Mesendoderm (in vitro differentiated cells): ENCODE measurements around the gene NRP2.
A peak's percentile ranks its signal among the peaks of the same experiment; 100 is the strongest.

Experiments
- DNase-seq: peaks from one replicate; pipeline ENCODE4 v3.0.0; 2013
- H2AK5ac ChIP-seq: 2 replicates; pipeline ENCODE4 v1.6.1; 2013; ENCODE audit warnings: low read length, inconsistent platforms
- H2BK120ac ChIP-seq: 2 replicates; pipeline ENCODE4 v1.6.1; 2013; ENCODE audit warnings: low read depth, mild to moderate bottlenecking, low read length, moderate library complexity, mixed read lengths
- H2BK15ac ChIP-seq: replicated peaks from 2 replicates; pipeline ENCODE4 v1.6.1; 2013; ENCODE audit warnings: low read depth, mild to moderate bottlenecking, moderate library complexity
- H2BK5ac ChIP-seq: 2 replicates; pipeline ENCODE4 v1.6.1; 2013; ENCODE audit warnings: low read length, inconsistent platforms
- H3K18ac ChIP-seq: 2 replicates; pipeline ENCODE4 v1.6.1; 2013; ENCODE audit warnings: mild to moderate bottlenecking, low read length, mixed read lengths
- H3K23ac ChIP-seq: one replicate; pipeline ENCODE4 v1.6.1; 2013; ENCODE audit warnings: low read length
- H3K27ac ChIP-seq: 2 replicates; pipeline ENCODE4 v1.5.1; 2013; ENCODE audit warnings: low read depth, mild to moderate bottlenecking, inconsistent platforms, low read length, moderate library complexity
- H3K27me3 ChIP-seq: 2 replicates; pipeline ENCODE4 v1.6.1; 2013; ENCODE audit warnings: low read length, control low read depth, mild to moderate bottlenecking, inconsistent platforms; ENCODE audit not compliant: insufficient read depth, poor library complexity
- H3K36me3 ChIP-seq: 2 replicates; pipeline ENCODE4 v1.6.1; 2013; ENCODE audit warnings: low read length, inconsistent platforms; ENCODE audit not compliant: control insufficient read depth, insufficient read depth
- H3K4ac ChIP-seq: one replicate; pipeline ENCODE4 v1.6.1; 2013; ENCODE audit warnings: low read depth, mild to moderate bottlenecking, low read length, moderate library complexity
- H3K4me1 ChIP-seq: 2 replicates; pipeline ENCODE4 v1.6.1; 2013; ENCODE audit warnings: low read depth, low read length, inconsistent platforms; ENCODE audit not compliant: control insufficient read depth
- H3K4me2 ChIP-seq: 2 replicates; pipeline ENCODE4 v1.6.1; 2013; ENCODE audit warnings: low read length
- H3K4me3 ChIP-seq: 2 replicates; pipeline ENCODE4 v1.5.1; 2013; ENCODE audit warnings: mild to moderate bottlenecking, low read length
- H3K56ac ChIP-seq: one replicate; pipeline ENCODE4 v1.6.1; 2013; ENCODE audit warnings: low read length
- H3K79me1 ChIP-seq: 2 replicates; pipeline ENCODE4 v1.6.1; 2013; ENCODE audit warnings: low read length, inconsistent platforms
- H3K79me2 ChIP-seq: 2 replicates; pipeline ENCODE4 v1.6.1; 2013; ENCODE audit warnings: mild to moderate bottlenecking, low read length; ENCODE audit not compliant: control insufficient read depth, insufficient read depth
- H3K9ac ChIP-seq: 2 replicates; pipeline ENCODE4 v1.6.1; 2013; ENCODE audit warnings: low read length, inconsistent platforms
- H4K5ac ChIP-seq: one replicate; pipeline ENCODE4 v1.6.1; 2013; ENCODE audit warnings: low read length
- H4K8ac ChIP-seq: one replicate; pipeline ENCODE4 v1.6.1; 2013; ENCODE audit warnings: low read depth, mild to moderate bottlenecking, control low read depth, low read length, moderate library complexity
- WGBS: extraction: QIAGEN DNeasy Blood & Tissue Kit; methylation state at CpG from one replicate; pipeline ENCODE4 v1.1.7; 2013; ENCODE audit warnings: low lambda C conversion rate, missing lambda C conversion rate; ENCODE audit not compliant: insufficient coverage; ENCODE audit errors: extremely low coverage; 5-methylcytosine and 5-hydroxymethylcytosine counted together

Gene NRP2

DNA sequence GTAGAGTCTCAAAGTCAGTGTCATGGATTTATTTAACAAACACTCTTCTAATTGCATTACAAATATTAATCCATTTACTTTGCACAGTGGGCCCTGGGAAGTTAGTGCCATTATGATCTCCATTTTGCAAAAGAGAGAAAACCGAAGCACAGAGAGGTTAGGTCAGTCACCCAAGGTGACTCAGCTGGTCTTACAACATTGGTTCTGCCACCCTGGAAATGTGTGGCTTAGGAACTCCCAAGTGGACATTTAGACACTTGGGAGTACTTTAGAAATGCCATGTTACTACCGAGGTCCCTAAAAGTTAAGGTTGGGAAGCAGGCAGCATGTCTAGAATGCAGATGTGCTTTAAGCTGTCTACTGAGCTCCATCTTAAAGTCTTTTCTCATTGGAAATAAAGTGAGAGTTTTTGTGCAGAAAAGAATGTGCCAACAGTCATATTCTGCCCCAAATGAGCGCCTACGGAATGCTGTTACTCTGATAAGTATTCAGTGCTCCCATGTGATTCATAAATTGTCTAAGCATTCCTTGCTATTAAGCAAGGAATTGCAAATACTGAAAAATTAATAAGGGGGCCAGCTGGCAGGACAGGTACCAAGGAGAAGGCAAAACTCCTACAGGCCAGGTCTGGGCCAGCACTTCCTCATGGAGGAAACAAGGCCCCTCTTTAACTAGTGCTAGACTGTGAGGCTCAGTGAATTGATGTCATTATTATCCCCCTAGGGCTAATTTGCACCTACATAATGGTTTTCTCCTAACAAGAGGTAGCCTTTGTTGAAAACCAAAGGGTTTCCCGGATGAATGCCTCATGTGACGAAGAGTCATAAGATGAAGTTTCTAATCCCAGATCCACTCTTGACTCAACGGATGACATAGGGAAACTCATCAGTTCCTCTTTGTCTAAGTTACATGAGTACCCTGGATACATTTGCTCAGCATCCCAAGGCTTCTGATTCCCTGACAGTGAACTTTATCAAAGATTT is 16.3 kb downstream of the NRP2 start:
- Histone ChIP-seq H2AK5ac (peak overlapping the region; percentile 88), H2BK120ac (peak overlapping the region; percentile 76), H4K8ac (no peak overlapping the region), H3K4ac (peak overlapping the region; percentile 83), H4K5ac (peak overlapping the region; percentile 82), H3K56ac (peak overlapping the region; percentile 75), H3K27me3 (no peaks in the 10 kb centered on the region), H3K4me1 (peaks cover 48% of the 10 kb centered on the region), H3K79me1 (peaks cover 3% of the 10 kb centered on the region), H2BK5ac (peak overlapping the region; percentile 26), H2BK15ac (peak overlapping the region; percentile 87), H3K23ac (no peak overlapping the region), H3K9ac (peak overlapping the region; percentile 11), H3K27ac (peak overlapping the region; percentile 81), H3K36me3 (no peaks in the 10 kb centered on the region), H3K4me2 (no peak overlapping the region), H3K79me2 (peaks cover 1% of the 10 kb centered on the region), H3K18ac (peak overlapping the region; percentile 55), H3K4me3 (no peak overlapping the region)
- WGBS, result no CpG with 5 or more reads among the region's 7 CpGs
- peak; percentile 87 for DNase-seq

DNA sequence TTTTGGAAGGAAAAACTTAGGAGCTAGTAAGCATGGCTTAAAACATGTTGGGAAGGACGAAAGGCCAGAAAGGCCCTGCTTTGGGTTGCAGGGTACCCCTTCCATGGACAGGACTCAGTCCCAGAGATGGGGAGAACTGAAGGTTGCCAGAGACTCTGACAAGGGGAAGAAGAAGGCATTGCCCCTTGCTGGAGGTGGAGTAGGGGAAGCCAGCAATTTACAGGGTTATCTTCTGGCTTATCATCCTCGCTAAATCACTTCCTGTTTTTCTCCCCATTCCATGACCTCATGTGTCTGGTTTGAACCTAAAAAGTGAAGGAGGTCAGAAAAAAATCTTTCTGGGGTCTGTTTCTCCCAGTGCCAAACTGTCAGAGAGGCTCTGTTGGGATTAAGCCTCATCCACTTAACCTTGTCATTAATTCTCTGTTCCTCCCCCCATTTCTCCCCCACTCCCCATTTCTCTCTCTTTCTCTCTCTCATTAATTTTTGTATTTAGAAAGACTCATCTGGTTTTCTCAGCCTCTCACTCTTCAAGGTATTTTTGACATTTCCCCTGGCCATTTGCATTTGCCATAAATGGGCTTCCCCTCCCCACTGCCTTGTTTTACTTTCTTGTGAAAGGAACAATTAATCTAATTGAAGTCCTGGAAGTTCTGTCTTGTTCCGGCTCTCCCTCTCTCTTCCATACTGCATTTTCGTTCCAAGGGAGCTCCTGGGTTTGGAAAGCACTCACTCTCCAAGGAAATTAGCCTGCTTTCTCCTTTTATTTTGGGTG is 17.4 kb downstream of the NRP2 start:
- no peaks in the 10 kb centered on the region for H3K27me3 ChIP-seq
- H3K23ac ChIP-seq, result no peak overlapping the region
- peaks cover 52% of the 10 kb centered on the region for H3K4me1 ChIP-seq
- peak overlapping the region; percentile 21 for H2BK15ac ChIP-seq
- peak overlapping the region; percentile 76 for H2BK120ac ChIP-seq
- no CpG with 5 or more reads among the region's 4 CpGs for WGBS
- no peak overlapping the region for H3K4me3 ChIP-seq
- peaks cover 4% of the 10 kb centered on the region for H3K79me1 ChIP-seq
- peak overlapping the region; percentile 33 for H4K5ac ChIP-seq
- peak overlapping the region; percentile 81 for H3K27ac ChIP-seq
- H3K18ac ChIP-seq, result peak overlapping the region; percentile 55
- peak overlapping the region; percentile 96 for H3K4ac ChIP-seq
- no peaks in the 10 kb centered on the region for H3K36me3 ChIP-seq
- peak overlapping the region; percentile 89 for H2BK5ac ChIP-seq
- peaks cover 1% of the 10 kb centered on the region for H3K79me2 ChIP-seq
- peak overlapping the region; percentile 84 for H3K56ac ChIP-seq
- DNase-seq, result peak; percentile 86
- H3K4me2 ChIP-seq, result no peak overlapping the region
- H3K9ac ChIP-seq, result peak overlapping the region; percentile 50
- peak overlapping the region; percentile 55 for H2AK5ac ChIP-seq
- no peak overlapping the region for H4K8ac ChIP-seq

DNA sequence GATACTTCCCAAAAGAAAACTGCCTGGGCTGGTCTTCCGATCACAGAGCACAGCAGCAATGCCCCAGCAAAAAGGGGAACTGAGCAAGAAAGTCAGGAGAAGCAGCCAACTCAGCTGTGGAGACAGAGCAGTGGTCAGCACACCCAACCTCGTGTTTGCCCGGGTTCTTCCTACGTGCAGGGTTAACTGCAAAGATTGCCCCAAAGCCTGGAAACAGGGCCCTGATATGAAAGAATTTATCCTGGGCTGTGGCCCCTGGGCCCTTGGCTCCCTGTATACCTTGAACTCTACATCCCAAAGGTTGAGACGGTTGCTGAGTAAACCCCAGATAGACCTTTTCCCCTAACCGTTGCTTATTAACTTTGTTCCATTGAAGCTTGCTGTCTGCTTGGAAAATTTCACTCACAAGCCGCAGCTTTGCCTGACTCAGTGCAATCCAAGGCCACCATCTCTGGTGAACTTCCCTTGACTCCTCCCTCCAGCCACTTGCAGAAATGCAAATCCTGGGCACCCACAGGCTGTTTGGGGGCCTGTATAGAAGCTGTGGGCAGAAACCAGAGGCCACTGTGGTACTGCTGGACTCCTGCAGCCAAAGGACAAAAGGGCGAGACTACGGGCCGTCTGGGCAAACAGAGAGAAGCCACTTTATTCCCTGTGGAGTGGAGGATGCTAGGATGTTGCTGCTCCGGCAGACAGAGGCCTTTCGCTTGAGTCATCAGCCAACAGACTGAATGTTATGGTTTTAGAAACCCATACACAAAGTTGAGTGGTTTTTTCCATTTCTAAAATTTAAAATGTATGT is 18.2 kb downstream of the NRP2 start:
- DNase-seq, result peak; percentile 88
- Histone ChIP-seq H2BK15ac (no peak overlapping the region), H3K79me2 (peaks cover 1% of the 10 kb centered on the region), H3K4me1 (peaks cover 48% of the 10 kb centered on the region), H3K9ac (peak overlapping the region; percentile 50), H3K4me3 (no peak overlapping the region), H4K8ac (no peak overlapping the region), H4K5ac (no peak overlapping the region), H3K23ac (peak overlapping the region; percentile 98), H3K18ac (peak overlapping the region; percentile 55), H3K79me1 (peaks cover 4% of the 10 kb centered on the region), H3K27me3 (no peaks in the 10 kb centered on the region), H2BK120ac (peak overlapping the region; percentile 64), H2BK5ac (peak overlapping the region; percentile 89), H3K36me3 (no peaks in the 10 kb centered on the region), H3K4me2 (no peak overlapping the region), H2AK5ac (peak overlapping the region; percentile 55), H3K4ac (peak overlapping the region; percentile 96), H3K56ac (peak overlapping the region; percentile 84), H3K27ac (peak overlapping the region; percentile 81)
- WGBS, result no CpG with 5 or more reads among the region's 12 CpGs

DNA sequence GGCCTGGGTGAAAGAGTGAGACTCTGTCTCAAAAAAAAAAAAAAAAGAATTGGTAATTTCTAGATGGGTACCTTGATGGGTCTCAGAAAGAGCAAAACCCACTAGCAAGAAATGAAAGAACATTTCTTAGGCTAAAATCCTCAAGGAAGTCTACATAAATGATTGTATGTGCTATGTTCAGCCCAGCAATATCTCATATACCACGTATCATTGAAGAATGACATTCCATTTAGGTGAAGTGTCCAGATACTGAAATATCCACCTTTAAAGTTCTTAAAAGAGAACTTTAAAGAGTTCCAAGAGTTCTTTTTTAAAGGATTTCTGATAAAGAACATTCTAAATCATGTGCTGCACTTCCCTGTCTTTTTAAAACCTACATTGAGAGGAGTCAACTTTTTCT is 19.2 kb downstream of the NRP2 start:
- H3K79me1 ChIP-seq, result peaks cover 4% of the 10 kb centered on the region
- H2BK5ac ChIP-seq, result no peak overlapping the region
- H3K4me2 ChIP-seq, result no peak overlapping the region
- H3K27ac ChIP-seq, result no peak overlapping the region
- H4K5ac ChIP-seq, result no peak overlapping the region
- H3K56ac ChIP-seq, result no peak overlapping the region
- no peak overlapping the region for H3K4me3 ChIP-seq
- H3K23ac ChIP-seq, result no peak overlapping the region
- no peak overlapping the region for H2BK15ac ChIP-seq
- peak overlapping the region; percentile 55 for H3K18ac ChIP-seq
- DNase-seq, result no peak
- no peaks in the 10 kb centered on the region for H3K27me3 ChIP-seq
- no peaks in the 10 kb centered on the region for H3K36me3 ChIP-seq
- peaks cover 1% of the 10 kb centered on the region for H3K79me2 ChIP-seq
- peaks cover 38% of the 10 kb centered on the region for H3K4me1 ChIP-seq
- H2AK5ac ChIP-seq, result no peak overlapping the region
- no peak overlapping the region for H3K9ac ChIP-seq
- WGBS, result no CpG with 5 or more reads among the region's 1 CpG
- H2BK120ac ChIP-seq, result no peak overlapping the region
- no peak overlapping the region for H3K4ac ChIP-seq
- H4K8ac ChIP-seq, result no peak overlapping the region

DNA sequence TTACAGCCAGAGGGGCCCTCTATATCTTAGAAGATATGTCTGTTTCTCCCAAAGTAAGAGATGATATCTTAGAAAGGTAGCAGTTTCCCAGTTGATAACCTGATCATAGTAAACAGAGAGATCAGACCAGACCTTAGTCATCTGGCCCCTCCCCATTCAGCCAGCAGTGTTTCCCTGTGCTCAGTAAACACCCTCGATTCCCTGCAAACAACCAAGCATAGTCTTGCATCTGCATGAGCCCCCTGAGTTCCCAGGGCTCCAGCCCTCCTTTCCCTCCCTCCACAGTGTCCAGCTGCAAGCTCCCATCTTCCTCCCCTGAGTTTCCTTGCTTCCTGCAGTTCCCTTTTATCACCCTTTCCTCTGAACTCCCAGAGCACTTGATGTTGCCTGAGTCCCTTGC is 20.3 kb downstream of the NRP2 start:
- H3K4me2 ChIP-seq, result no peak overlapping the region
- peak overlapping the region; percentile 58 for H3K56ac ChIP-seq
- no peak overlapping the region for H3K4me3 ChIP-seq
- H2BK5ac ChIP-seq, result peak overlapping the region; percentile 3
- H4K5ac ChIP-seq, result no peak overlapping the region
- H3K18ac ChIP-seq, result peak overlapping the region; percentile 42
- no peak overlapping the region for H2BK15ac ChIP-seq
- H3K36me3 ChIP-seq, result no peaks in the 10 kb centered on the region
- peaks cover 1% of the 10 kb centered on the region for H3K79me2 ChIP-seq
- no peak overlapping the region for H3K9ac ChIP-seq
- no peak overlapping the region for H3K23ac ChIP-seq
- peak; percentile 58 for DNase-seq
- no peak overlapping the region for H3K27ac ChIP-seq
- H2BK120ac ChIP-seq, result no peak overlapping the region
- no peak overlapping the region for H4K8ac ChIP-seq
- H3K27me3 ChIP-seq, result no peaks in the 10 kb centered on the region
- H3K4me1 ChIP-seq, result peaks cover 35% of the 10 kb centered on the region
- peak overlapping the region; percentile 84 for H3K4ac ChIP-seq
- H2AK5ac ChIP-seq, result no peak overlapping the region
- no CpG with 5 or more reads among the region's 1 CpG for WGBS
- H3K79me1 ChIP-seq, result peaks cover 6% of the 10 kb centered on the region
